ENCODE data around the gene CELSR1.

Gene CELSR1

DNA sequence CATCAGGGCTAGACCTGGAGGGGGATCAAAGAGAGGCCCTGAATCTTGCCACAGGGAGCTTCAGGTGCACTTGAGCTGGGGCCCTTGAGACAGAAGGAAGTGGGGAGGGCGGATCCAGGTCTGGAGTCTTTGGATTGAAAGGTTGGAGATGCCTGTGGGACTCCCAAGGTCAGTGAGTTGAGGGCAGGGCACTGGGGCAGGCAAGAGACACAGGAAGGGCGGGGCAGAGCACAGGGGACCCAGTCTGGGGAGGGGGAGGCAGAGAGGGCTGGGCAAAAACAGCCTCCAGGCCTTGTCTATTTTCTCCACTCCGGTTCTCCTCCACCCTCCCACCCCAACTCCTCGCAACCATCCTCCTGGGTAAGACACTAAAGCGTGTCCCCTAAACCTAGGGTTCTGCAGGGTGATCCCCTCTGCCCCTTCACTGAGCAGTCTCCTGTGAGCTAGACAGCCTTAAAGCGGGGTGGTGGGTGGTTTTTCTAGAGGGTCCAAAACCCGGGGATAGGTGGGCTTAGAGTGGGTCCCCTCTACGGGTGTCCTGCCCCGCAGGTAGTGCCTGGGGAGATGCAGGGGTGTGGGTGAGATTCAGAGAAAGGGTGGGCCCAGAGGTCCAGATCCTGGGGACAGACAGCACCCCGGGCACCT is 38.6 kb upstream of the CELSR1 start:
- WGBS (ENCODE audit: extremely low coverage, insufficient coverage, low lambda C conversion rate) = no CpG with 5 or more reads among the region's 10 CpGs
- peak overlapping the region; percentile 51 for H3K4me3 ChIP-seq (ENCODE audit: low read length)
- H2BK15ac ChIP-seq (replicated peaks; ENCODE audit: low read depth) = no peak overlapping the region
- H2AK5ac ChIP-seq (ENCODE audit: low read length) = no peak overlapping the region
- no peak overlapping the region for H2BK5ac ChIP-seq (ENCODE audit: low read length)
- DNase-seq = peak; percentile 82
- H3K9ac ChIP-seq (ENCODE audit: low read length) = peak overlapping the region; percentile 76
- no peaks in the 10 kb centered on the region for H3K79me1 ChIP-seq (ENCODE audit: low read length)
- no peak overlapping the region for H4K5ac ChIP-seq (ENCODE audit: low read length)
- peak overlapping the region; percentile 85 for H3K4me2 ChIP-seq (ENCODE audit: low read length)
- H3K23ac ChIP-seq (ENCODE audit: low read length) = peak overlapping the region; percentile 98
- peak overlapping the region; percentile 78 for H3K56ac ChIP-seq (ENCODE audit: low read length)
- H3K4ac ChIP-seq (ENCODE audit: low read depth, low read length) = no peak overlapping the region
- H2BK120ac ChIP-seq (ENCODE audit: low read depth, low read length) = no peak overlapping the region
- no peaks in the 10 kb centered on the region for H3K27me3 ChIP-seq (ENCODE audit: insufficient read depth, low read length, poor library complexity)
- no peaks in the 10 kb centered on the region for H3K79me2 ChIP-seq (ENCODE audit: control insufficient read depth, insufficient read depth, low read length)
- H3K18ac ChIP-seq (ENCODE audit: low read length) = peak overlapping the region; percentile 85
- H4K8ac ChIP-seq (ENCODE audit: low read depth, low read length) = no peak overlapping the region
- no peaks in the 10 kb centered on the region for H3K36me3 ChIP-seq (ENCODE audit: control insufficient read depth, insufficient read depth, low read length)
- H3K27ac ChIP-seq (ENCODE audit: low read depth, low read length) = no peak overlapping the region
- H3K4me1 ChIP-seq (ENCODE audit: control insufficient read depth, low read depth, low read length) = peaks cover 3% of the 10 kb centered on the region

DNA sequence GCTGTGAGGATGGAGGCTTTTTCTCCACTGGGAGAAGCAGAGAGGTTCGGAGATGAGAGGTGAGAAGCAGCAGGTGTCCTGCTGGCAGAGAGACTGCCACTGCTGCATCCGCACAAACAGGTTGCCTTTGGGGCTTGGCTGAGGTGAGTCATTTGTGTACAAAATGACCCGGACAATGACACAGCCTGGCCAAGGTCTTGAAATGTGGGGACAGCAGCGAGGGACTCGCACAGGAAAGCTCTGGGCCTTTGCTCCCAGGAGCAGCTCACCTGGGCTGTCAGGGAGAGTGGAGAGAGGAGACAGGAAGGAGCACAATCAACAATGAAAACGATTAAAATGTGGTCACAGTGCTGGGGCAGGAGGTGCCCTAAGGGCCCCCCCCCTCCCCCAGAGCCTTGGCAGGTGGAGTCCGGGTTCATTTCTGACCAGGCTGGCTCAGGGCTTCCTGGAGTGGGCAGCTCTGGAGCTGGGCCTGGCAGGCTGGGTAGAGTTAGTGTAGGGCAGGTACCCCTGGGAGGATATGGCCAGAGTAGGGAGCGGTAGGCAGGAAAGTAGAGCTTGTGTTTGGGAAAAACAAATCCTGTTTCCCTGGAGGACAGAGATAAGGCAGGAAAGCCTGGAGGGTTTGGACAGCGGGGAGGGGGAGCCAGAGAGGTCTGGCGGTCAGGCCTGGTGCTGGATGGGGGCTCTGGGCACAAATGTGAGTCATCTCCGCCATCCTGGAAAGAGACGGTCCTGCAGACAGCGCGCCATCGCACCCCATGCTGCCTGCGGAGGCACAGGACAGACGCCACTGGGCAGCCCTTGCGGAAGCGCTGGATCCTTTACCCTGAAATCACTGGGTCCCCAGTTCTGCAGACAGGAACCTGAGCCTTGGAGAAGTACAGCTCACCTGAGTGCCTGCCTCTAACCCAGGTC is 37.8 kb upstream of the CELSR1 start:
- peak overlapping the region; percentile 50 for H3K56ac ChIP-seq (ENCODE audit: low read length)
- H3K4me2 ChIP-seq (ENCODE audit: low read length) = no peak overlapping the region
- no CpG with 5 or more reads among the region's 19 CpGs for WGBS (ENCODE audit: extremely low coverage, insufficient coverage, low lambda C conversion rate)
- no peak overlapping the region for H3K27ac ChIP-seq (ENCODE audit: low read depth, low read length)
- H2BK5ac ChIP-seq (ENCODE audit: low read length) = no peak overlapping the region
- H3K18ac ChIP-seq (ENCODE audit: low read length) = no peak overlapping the region
- peak; percentile 91 for DNase-seq
- H2BK15ac ChIP-seq (replicated peaks; ENCODE audit: low read depth) = no peak overlapping the region
- no peaks in the 10 kb centered on the region for H3K79me1 ChIP-seq (ENCODE audit: low read length)
- no peaks in the 10 kb centered on the region for H3K36me3 ChIP-seq (ENCODE audit: control insufficient read depth, insufficient read depth, low read length)
- H3K79me2 ChIP-seq (ENCODE audit: control insufficient read depth, insufficient read depth, low read length) = no peaks in the 10 kb centered on the region
- no peak overlapping the region for H3K4me3 ChIP-seq (ENCODE audit: low read length)
- H3K23ac ChIP-seq (ENCODE audit: low read length) = no peak overlapping the region
- H4K8ac ChIP-seq (ENCODE audit: low read depth, low read length) = no peak overlapping the region
- H3K9ac ChIP-seq (ENCODE audit: low read length) = peak overlapping the region; percentile 30
- H4K5ac ChIP-seq (ENCODE audit: low read length) = no peak overlapping the region
- H2BK120ac ChIP-seq (ENCODE audit: low read depth, low read length) = no peak overlapping the region
- H3K4ac ChIP-seq (ENCODE audit: low read depth, low read length) = no peak overlapping the region
- no peaks in the 10 kb centered on the region for H3K27me3 ChIP-seq (ENCODE audit: insufficient read depth, low read length, poor library complexity)
- H2AK5ac ChIP-seq (ENCODE audit: low read length) = no peak overlapping the region
- H3K4me1 ChIP-seq (ENCODE audit: control insufficient read depth, low read depth, low read length) = peaks cover 3% of the 10 kb centered on the region

DNA sequence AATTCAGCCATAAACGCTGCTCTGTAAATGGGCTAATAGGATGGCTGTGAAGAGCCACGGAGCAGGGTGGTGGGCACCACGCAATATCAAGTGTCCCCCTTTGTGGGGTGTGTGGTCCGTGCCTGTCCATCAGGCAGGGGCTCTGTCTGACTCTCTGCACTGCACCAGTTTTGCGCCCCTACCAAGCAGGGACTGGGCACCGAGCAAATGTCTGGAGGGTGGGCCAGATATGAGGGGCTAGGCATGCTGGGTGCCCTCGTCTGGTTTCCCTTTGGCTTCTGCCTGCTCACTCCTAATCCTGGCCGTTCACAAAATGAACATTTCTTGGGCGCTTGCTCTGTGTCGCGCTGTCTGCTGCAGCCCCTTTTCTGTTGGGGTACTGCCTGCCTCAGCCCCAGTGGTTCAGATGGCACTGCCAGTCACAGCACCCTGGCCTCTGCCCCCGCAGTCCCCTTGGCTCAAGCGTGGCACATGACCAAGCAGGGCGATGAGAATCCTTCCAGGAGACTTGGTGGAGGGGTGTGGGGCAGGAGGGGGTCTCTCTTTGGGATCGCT is 37.1 kb upstream of the CELSR1 start:
- no peak overlapping the region for H4K5ac ChIP-seq (ENCODE audit: low read length)
- H3K9ac ChIP-seq (ENCODE audit: low read length) = no peak overlapping the region
- no peak overlapping the region for H3K18ac ChIP-seq (ENCODE audit: low read length)
- no peaks in the 10 kb centered on the region for H3K36me3 ChIP-seq (ENCODE audit: control insufficient read depth, insufficient read depth, low read length)
- H2AK5ac ChIP-seq (ENCODE audit: low read length) = no peak overlapping the region
- H3K23ac ChIP-seq (ENCODE audit: low read length) = no peak overlapping the region
- no peak overlapping the region for H3K4me3 ChIP-seq (ENCODE audit: low read length)
- H3K27me3 ChIP-seq (ENCODE audit: insufficient read depth, low read length, poor library complexity) = no peaks in the 10 kb centered on the region
- H2BK120ac ChIP-seq (ENCODE audit: low read depth, low read length) = no peak overlapping the region
- no peaks in the 10 kb centered on the region for H3K79me2 ChIP-seq (ENCODE audit: control insufficient read depth, insufficient read depth, low read length)
- H3K27ac ChIP-seq (ENCODE audit: low read depth, low read length) = no peak overlapping the region
- no peak overlapping the region for H2BK15ac ChIP-seq (replicated peaks; ENCODE audit: low read depth)
- H3K4me1 ChIP-seq (ENCODE audit: control insufficient read depth, low read depth, low read length) = peaks cover 3% of the 10 kb centered on the region
- no peak overlapping the region for H3K56ac ChIP-seq (ENCODE audit: low read length)
- no peak overlapping the region for H4K8ac ChIP-seq (ENCODE audit: low read depth, low read length)
- no peak overlapping the region for H2BK5ac ChIP-seq (ENCODE audit: low read length)
- no peak for DNase-seq
- WGBS (ENCODE audit: extremely low coverage, insufficient coverage, low lambda C conversion rate) = no CpG with 5 or more reads among the region's 15 CpGs
- H3K79me1 ChIP-seq (ENCODE audit: low read length) = no peaks in the 10 kb centered on the region
- H3K4me2 ChIP-seq (ENCODE audit: low read length) = no peak overlapping the region
- no peak overlapping the region for H3K4ac ChIP-seq (ENCODE audit: low read depth, low read length)

DNA sequence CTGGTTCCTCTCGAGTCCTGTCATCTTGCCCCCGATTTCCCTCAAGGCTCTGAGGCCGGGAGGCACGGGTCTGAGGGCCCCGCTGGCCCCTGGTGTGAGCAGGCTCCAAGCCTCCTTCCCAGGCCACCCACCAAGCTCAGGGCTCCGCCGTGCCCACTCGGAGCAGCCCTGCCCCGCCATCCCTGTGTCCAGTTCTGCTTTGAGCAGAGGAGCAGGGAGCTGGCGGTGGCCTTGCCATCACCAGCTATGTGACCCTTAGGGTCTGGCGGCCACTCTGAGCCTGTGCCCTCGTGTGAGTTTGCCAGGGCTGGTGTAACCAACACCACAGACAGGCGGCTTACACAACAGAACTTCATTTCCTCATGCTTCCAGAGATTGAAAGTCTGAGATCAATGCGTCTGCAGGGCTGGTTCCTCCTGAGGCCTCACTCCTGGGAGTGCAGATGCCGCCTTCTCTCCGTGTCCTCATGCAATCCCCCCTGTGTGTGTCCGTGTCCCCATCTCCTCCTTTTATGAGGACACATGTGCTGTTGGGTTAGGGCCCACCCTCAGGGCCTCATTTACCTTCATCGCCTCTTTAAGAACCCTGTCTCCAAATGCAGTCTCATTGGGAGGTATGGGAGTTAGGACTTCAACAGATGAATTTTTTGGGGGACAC is 36.5 kb upstream of the CELSR1 start:
- Histone ChIP-seq H3K23ac (ENCODE audit: low read length) (no peak overlapping the region), H3K79me1 (ENCODE audit: low read length) (no peaks in the 10 kb centered on the region), H4K5ac (ENCODE audit: low read length) (no peak overlapping the region), H2AK5ac (ENCODE audit: low read length) (no peak overlapping the region), H2BK15ac (replicated peaks; ENCODE audit: low read depth) (no peak overlapping the region), H3K56ac (ENCODE audit: low read length) (no peak overlapping the region), H3K79me2 (ENCODE audit: control insufficient read depth, insufficient read depth, low read length) (no peaks in the 10 kb centered on the region), H2BK5ac (ENCODE audit: low read length) (no peak overlapping the region), H2BK120ac (ENCODE audit: low read depth, low read length) (no peak overlapping the region), H3K27ac (ENCODE audit: low read depth, low read length) (no peak overlapping the region), H3K4me2 (ENCODE audit: low read length) (no peak overlapping the region), H3K36me3 (ENCODE audit: control insufficient read depth, insufficient read depth, low read length) (no peaks in the 10 kb centered on the region), H3K27me3 (ENCODE audit: insufficient read depth, low read length, poor library complexity) (no peaks in the 10 kb centered on the region), H3K4me3 (ENCODE audit: low read length) (no peak overlapping the region), H4K8ac (ENCODE audit: low read depth, low read length) (no peak overlapping the region), H3K9ac (ENCODE audit: low read length) (no peak overlapping the region), H3K18ac (ENCODE audit: low read length) (no peak overlapping the region), H3K4ac (ENCODE audit: low read depth, low read length) (no peak overlapping the region), H3K4me1 (ENCODE audit: control insufficient read depth, low read depth, low read length) (peaks cover 3% of the 10 kb centered on the region)
- DNase-seq = no peak
- no CpG with 5 or more reads among the region's 18 CpGs for WGBS (ENCODE audit: extremely low coverage, insufficient coverage, low lambda C conversion rate)

DNA sequence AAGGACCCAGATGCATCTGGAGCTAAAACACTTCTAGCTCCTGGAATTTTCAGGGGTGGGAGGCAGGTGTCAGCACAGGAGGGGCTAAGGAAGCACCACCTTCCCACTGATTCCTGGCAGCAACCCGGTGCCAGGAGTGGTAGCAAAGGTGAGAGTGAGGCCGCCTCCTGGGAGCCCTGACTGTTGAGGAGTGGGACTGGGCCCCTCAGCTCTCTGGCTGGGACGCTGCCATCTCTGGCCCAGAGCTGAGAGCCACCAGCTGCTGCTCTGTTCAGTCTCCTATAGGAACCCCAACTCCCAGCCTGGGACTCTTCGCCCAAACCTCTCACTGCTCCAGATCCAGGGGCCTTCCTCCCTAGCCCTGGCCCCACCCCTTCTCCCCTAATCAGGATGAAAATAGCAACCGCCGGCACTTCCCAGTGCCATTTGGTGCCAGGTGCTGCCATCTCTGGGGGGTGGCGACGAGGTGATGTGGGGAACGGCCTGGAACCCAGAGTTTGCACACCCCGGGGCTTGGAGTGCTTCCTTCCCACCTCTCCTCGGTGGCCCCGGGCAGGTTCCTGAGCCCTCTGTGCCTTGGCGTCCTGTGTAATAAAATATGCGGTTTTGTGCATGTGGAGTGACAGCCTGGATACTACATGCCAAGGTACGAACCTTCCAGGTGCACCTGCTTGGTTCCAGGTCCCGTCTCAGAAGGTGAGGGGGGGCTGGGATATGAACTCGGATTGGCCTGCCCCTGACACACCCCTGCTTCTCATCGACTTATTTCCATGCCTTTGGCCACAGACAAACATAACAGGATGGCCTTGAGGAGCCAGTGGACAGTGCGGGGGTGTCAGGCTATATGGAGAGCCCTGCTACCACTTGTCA is 35.7 kb upstream of the CELSR1 start:
- Histone ChIP-seq H4K5ac (ENCODE audit: low read length) (no peak overlapping the region), H3K4me2 (ENCODE audit: low read length) (no peak overlapping the region), H3K79me2 (ENCODE audit: control insufficient read depth, insufficient read depth, low read length) (no peaks in the 10 kb centered on the region), H2AK5ac (ENCODE audit: low read length) (no peak overlapping the region), H3K4me1 (ENCODE audit: control insufficient read depth, low read depth, low read length) (peaks cover 3% of the 10 kb centered on the region), H3K9ac (ENCODE audit: low read length) (no peak overlapping the region), H3K18ac (ENCODE audit: low read length) (no peak overlapping the region), H3K23ac (ENCODE audit: low read length) (no peak overlapping the region), H3K27me3 (ENCODE audit: insufficient read depth, low read length, poor library complexity) (no peaks in the 10 kb centered on the region), H3K4ac (ENCODE audit: low read depth, low read length) (no peak overlapping the region), H3K79me1 (ENCODE audit: low read length) (no peaks in the 10 kb centered on the region), H3K36me3 (ENCODE audit: control insufficient read depth, insufficient read depth, low read length) (no peaks in the 10 kb centered on the region), H2BK5ac (ENCODE audit: low read length) (no peak overlapping the region), H4K8ac (ENCODE audit: low read depth, low read length) (no peak overlapping the region), H2BK120ac (ENCODE audit: low read depth, low read length) (no peak overlapping the region), H2BK15ac (replicated peaks; ENCODE audit: low read depth) (no peak overlapping the region), H3K27ac (ENCODE audit: low read depth, low read length) (no peak overlapping the region), H3K56ac (ENCODE audit: low read length) (no peak overlapping the region), H3K4me3 (ENCODE audit: low read length) (no peak overlapping the region)
- no peak for DNase-seq
- no CpG with 5 or more reads among the region's 19 CpGs for WGBS (ENCODE audit: extremely low coverage, insufficient coverage, low lambda C conversion rate)

Data from mesendoderm (in vitro differentiated cells).